ENCODE data around the gene MTMR10. TPM values are rescaled to one million over a fixed set of nuclear protein-coding genes. Genes with fewer than 3 reads are reported as not detected.

MTMR10 gene
- total and polyA plus RNA-seq, 2 donors (not counting 1 experiment from before 2014, with no cell fraction given): 17.3 to 44.6 TPM

DNA sequence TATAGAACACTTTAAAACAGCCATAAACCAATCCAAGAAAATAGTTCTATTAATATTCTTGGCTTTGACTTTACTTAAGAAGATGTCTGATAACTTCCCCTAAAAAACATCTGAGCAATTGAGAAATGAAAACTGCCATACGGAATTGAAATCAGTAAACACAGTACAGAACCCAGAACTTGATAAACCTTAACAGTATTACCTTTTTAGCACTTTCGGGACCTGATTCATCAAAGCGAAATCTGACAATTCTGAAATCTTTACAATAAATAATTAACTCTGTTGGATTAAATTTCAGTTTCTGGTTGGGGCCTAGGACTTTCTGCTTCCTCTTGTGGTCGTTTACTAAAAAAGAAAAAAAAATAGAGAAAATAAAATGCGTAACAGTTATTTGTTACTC is 17.3 kb downstream of the MTMR10 start:
- peaks cover 1% of the 10 kb centered on the region for H4K20me1 ChIP-seq (ENCODE audit: control insufficient read depth, extremely low read depth, insufficient read depth, low read length)
- no peak overlapping the region for H3K4me3 ChIP-seq (replicated peaks in 1 of 4; ENCODE audit: control extremely low read depth in 1 of 4, insufficient read depth in 1 of 4, low read depth in 3 of 4, low read length in 4 of 4)
- TF ChIP-seq EZH2 (IDR thresholded peaks at IDR 0.05; ENCODE audit: low read length, missing control alignments): no peak
- TF ChIP-seq, protein P1, sequence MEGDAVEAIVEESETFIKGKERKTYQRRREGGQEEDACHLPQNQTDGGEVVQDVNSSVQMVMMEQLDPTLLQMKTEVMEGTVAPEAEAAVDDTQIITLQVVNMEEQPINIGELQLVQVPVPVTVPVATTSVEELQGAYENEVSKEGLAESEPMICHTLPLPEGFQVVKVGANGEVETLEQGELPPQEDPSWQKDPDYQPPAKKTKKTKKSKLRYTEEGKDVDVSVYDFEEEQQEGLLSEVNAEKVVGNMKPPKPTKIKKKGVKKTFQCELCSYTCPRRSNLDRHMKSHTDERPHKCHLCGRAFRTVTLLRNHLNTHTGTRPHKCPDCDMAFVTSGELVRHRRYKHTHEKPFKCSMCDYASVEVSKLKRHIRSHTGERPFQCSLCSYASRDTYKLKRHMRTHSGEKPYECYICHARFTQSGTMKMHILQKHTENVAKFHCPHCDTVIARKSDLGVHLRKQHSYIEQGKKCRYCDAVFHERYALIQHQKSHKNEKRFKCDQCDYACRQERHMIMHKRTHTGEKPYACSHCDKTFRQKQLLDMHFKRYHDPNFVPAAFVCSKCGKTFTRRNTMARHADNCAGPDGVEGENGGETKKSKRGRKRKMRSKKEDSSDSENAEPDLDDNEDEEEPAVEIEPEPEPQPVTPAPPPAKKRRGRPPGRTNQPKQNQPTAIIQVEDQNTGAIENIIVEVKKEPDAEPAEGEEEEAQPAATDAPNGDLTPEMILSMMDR (conservative IDR thresholded peaks at IDR 0.05 in 1 of 2, IDR thresholded peaks at IDR 0.05 in 1 of 2; ENCODE audit: low read depth in 1 of 2, low read length in 2 of 2): no peak

DNA sequence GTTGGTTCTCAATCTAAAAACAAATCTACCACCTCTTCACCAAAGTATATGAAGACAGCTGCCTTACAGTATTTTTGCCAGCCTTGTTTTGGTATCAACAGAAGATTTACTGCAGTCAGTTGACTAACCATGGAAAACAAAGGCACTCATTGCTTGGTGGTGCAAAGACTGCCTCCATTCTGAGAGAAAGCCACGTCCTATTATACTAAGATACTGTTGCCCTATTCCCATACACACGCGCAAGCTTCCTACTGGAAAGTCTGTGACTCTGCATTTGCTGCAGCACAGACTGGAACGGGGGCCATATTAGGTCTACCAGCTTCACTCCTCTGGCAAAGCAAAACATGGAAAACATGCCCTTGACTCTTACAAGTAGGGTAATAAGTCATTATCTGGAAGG is 18.0 kb downstream of the MTMR10 start:
- H3K9me3 ChIP-seq (ENCODE audit: control insufficient read depth, insufficient read depth, low read depth, low read length): no peaks in the 10 kb centered on the region
- H3K4me3 ChIP-seq (replicated peaks in 1 of 4; ENCODE audit: control extremely low read depth in 1 of 4, insufficient read depth in 1 of 4, low read depth in 3 of 4, low read length in 4 of 4): no peak overlapping the region
- H3K4me1 ChIP-seq (ENCODE audit: control insufficient read depth, extremely low read depth, insufficient read depth, low read length): peaks cover 2% of the 10 kb centered on the region
- peaks cover 1% of the 10 kb centered on the region for H4K20me1 ChIP-seq (ENCODE audit: control insufficient read depth, extremely low read depth, insufficient read depth, low read length)
- H3K27ac ChIP-seq (ENCODE audit: insufficient read depth, low read length): no peak overlapping the region
- no peak for DNase-seq (ENCODE audit: low read depth in 2 of 2)
- H3K27me3 ChIP-seq (ENCODE audit: control insufficient read depth, insufficient read depth, low read length): no peaks in the 10 kb centered on the region
- no peak for TF ChIP-seq EZH2 (IDR thresholded peaks at IDR 0.05; ENCODE audit: low read length, missing control alignments)
- TF ChIP-seq, protein P1 (conservative IDR thresholded peaks at IDR 0.05 in 1 of 2, IDR thresholded peaks at IDR 0.05 in 1 of 2; ENCODE audit: low read depth in 1 of 2, low read length in 2 of 2): no peak
- peaks cover 3% of the 10 kb centered on the region for H3K79me2 ChIP-seq (ENCODE audit: control insufficient read depth, insufficient read depth, low read length)
- H3K36me3 ChIP-seq (ENCODE audit: control insufficient read depth, insufficient read depth, low read length): peaks cover 3% of the 10 kb centered on the region
- H3K4me2 ChIP-seq (ENCODE audit: extremely low read depth, insufficient read depth, low read length): no peak overlapping the region
- H2AFZ ChIP-seq (ENCODE audit: low read length): no peak overlapping the region
- H3K9ac ChIP-seq (ENCODE audit: insufficient read depth, low read length): no peak overlapping the region

More for the DNA sequence above, 17.3 kb downstream of the MTMR10 start:
- H3K27me3 ChIP-seq (ENCODE audit: control insufficient read depth, insufficient read depth, low read length): no peaks in the 10 kb centered on the region
- no peak overlapping the region for H3K4me2 ChIP-seq (ENCODE audit: extremely low read depth, insufficient read depth, low read length)
- no peak overlapping the region for H3K9ac ChIP-seq (ENCODE audit: insufficient read depth, low read length)
- peaks cover 3% of the 10 kb centered on the region for H3K36me3 ChIP-seq (ENCODE audit: control insufficient read depth, insufficient read depth, low read length)
- no peak for DNase-seq (ENCODE audit: low read depth in 2 of 2)
- H3K27ac ChIP-seq (ENCODE audit: insufficient read depth, low read length): no peak overlapping the region
- no peaks in the 10 kb centered on the region for H3K9me3 ChIP-seq (ENCODE audit: control insufficient read depth, insufficient read depth, low read depth, low read length)
- H3K4me1 ChIP-seq (ENCODE audit: control insufficient read depth, extremely low read depth, insufficient read depth, low read length): peaks cover 2% of the 10 kb centered on the region
- H3K79me2 ChIP-seq (ENCODE audit: control insufficient read depth, insufficient read depth, low read length): peaks cover 4% of the 10 kb centered on the region
- H2AFZ ChIP-seq (ENCODE audit: low read length): no peak overlapping the region

DNA sequence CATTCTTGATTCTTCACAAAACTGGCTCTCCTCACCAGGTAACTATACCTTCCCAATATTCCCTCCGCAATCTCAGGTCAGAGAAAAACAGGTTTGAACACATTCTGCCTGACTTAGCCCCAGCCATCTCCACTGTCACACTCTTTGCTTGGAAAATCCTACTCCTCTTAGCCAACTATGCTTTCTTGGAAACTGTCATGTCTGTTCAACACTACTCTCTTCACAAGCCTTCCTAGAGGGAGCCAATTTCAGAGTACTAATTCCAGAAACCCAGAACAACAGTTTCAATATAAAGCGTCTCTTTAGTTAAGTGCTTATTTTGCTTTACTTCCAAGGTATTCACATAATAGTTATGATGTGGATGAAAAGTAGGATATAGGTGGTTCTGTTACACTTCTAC is 21.7 kb downstream of the MTMR10 start:
- Histone ChIP-seq H3K9ac (ENCODE audit: insufficient read depth, low read length) (no peak overlapping the region), H3K4me1 (ENCODE audit: control insufficient read depth, extremely low read depth, insufficient read depth, low read length) (peaks cover 2% of the 10 kb centered on the region), H3K36me3 (ENCODE audit: control insufficient read depth, insufficient read depth, low read length) (peaks cover 3% of the 10 kb centered on the region), H3K27ac (ENCODE audit: insufficient read depth, low read length) (no peak overlapping the region), H3K9me3 (ENCODE audit: control insufficient read depth, insufficient read depth, low read depth, low read length) (no peaks in the 10 kb centered on the region), H3K79me2 (ENCODE audit: control insufficient read depth, insufficient read depth, low read length) (no peaks in the 10 kb centered on the region), H3K27me3 (ENCODE audit: control insufficient read depth, insufficient read depth, low read length) (no peaks in the 10 kb centered on the region), H2AFZ (ENCODE audit: low read length) (no peak overlapping the region), H4K20me1 (ENCODE audit: control insufficient read depth, extremely low read depth, insufficient read depth, low read length) (peaks cover 1% of the 10 kb centered on the region), H3K4me2 (ENCODE audit: extremely low read depth, insufficient read depth, low read length) (no peak overlapping the region), H3K4me3 (replicated peaks in 1 of 4; ENCODE audit: control extremely low read depth in 1 of 4, insufficient read depth in 1 of 4, low read depth in 3 of 4, low read length in 4 of 4) (no peak overlapping the region)
- TF ChIP-seq, protein P1 (conservative IDR thresholded peaks at IDR 0.05 in 1 of 2, IDR thresholded peaks at IDR 0.05 in 1 of 2; ENCODE audit: low read depth in 1 of 2, low read length in 2 of 2): no peak
- TF ChIP-seq EZH2 (IDR thresholded peaks at IDR 0.05; ENCODE audit: low read length, missing control alignments): no peak
- DNase-seq (ENCODE audit: low read depth in 2 of 2): no peak
